ENCODE measurements around the gene XRCC1. TPM values are rescaled to one million over a fixed set of nuclear protein-coding genes. Genes with fewer than 3 reads are reported as not detected.

Gene XRCC1
- polyA plus RNA-seq, 1 donor from 2014 or later, result 18.6 TPM

Other genes with a start within 250 kb of the XRCC1 start
- not detected in 2 replicates for gene CD177, start 221.8 kb downstream of the XRCC1 start, polyA plus RNA-seq
- gene TEX101, start 160.6 kb downstream of the XRCC1 start, polyA plus RNA-seq, result not detected in 2 replicates
- not detected in 2 replicates for gene LYPD3, start 109.9 kb downstream of the XRCC1 start, polyA plus RNA-seq
- gene PHLDB3, start 70.8 kb downstream of the XRCC1 start, polyA plus RNA-seq, result 5.6 and 8.1 TPM in 2 replicates
- gene ETHE1, start 48.3 kb downstream of the XRCC1 start, polyA plus RNA-seq, result 40.9 and 58.0 TPM in 2 replicates
- not detected in 2 replicates for gene ZNF575, start 42.3 kb downstream of the XRCC1 start, polyA plus RNA-seq
- gene PINLYP, start 274 bp upstream of the XRCC1 start, polyA plus RNA-seq, result 1.9 and 3.2 TPM in 2 replicates
- 156 and 179 TPM in 2 replicates for gene IRGQ, start 20.6 kb upstream of the XRCC1 start, polyA plus RNA-seq
- 11.9 and 19.9 TPM in 2 replicates for gene ZNF576, start 21.1 kb upstream of the XRCC1 start, polyA plus RNA-seq
- not detected in 2 replicates for gene SRRM5, start 36.6 kb upstream of the XRCC1 start, polyA plus RNA-seq
- 983 and 1,008 TPM in 2 replicates for gene ZNF428, start 44.1 kb upstream of the XRCC1 start, polyA plus RNA-seq
- gene CADM4, start 64.3 kb upstream of the XRCC1 start, polyA plus RNA-seq, result 211 and 220 TPM in 2 replicates
- 1.3 TPM in 1 of 2 replicates, not detected in the other for gene PLAUR, start 94.6 kb upstream of the XRCC1 start, polyA plus RNA-seq
- 0.51 TPM in 1 of 2 replicates, not detected in the other for gene IRGC, start 140.5 kb upstream of the XRCC1 start, polyA plus RNA-seq
- 33.0 and 57.5 TPM in 2 replicates for gene SMG9, start 179.4 kb upstream of the XRCC1 start, polyA plus RNA-seq
- not detected in 2 replicates for gene KCNN4, start 205.4 kb upstream of the XRCC1 start, polyA plus RNA-seq
- gene LYPD5, start 226.9 kb upstream of the XRCC1 start, polyA plus RNA-seq, result not detected in 2 replicates

Data from neural cell (in vitro differentiated cells).